Skeletal muscle tissue (tissue), 4 donors: Measurements from ENCODE around the gene AGBL1. TPM values are rescaled to one million over a fixed set of nuclear protein-coding genes. Genes with fewer than 3 reads are reported as not detected.
A peak's percentile ranks its signal among the peaks of the same experiment; 100 is the strongest.
"Not testable (repeated sequence)": the region's sequence is repeated elsewhere in the genome, so short reads cannot be mapped to it uniquely, and the experiment has no call there.

Experiments
- H3K27ac ChIP-seq: one replicate; pipeline ENCODE4 v1.7.0; 2013; ENCODE audit warnings: mild to moderate bottlenecking, low read depth, low read length, inconsistent platforms
- H3K27me3 ChIP-seq, 3 donors: one replicate each; pipeline ENCODE4 v1.7.0; 2013; ENCODE audit warnings: low read length in 3 of 3; ENCODE audit not compliant: control insufficient read depth in 3 of 3, insufficient read depth in 3 of 3
- H3K36me3 ChIP-seq, 3 donors: one replicate each; pipeline ENCODE4 v1.7.0; 2013; ENCODE audit warnings: low read length in 3 of 3; ENCODE audit not compliant: control insufficient read depth in 3 of 3, insufficient read depth in 3 of 3
- H3K4me1 ChIP-seq, 3 donors: one replicate each; pipeline ENCODE4 v1.7.0; 2013; ENCODE audit warnings: low read length in 3 of 3, mild to moderate bottlenecking in 3 of 3; ENCODE audit not compliant: control insufficient read depth in 3 of 3, insufficient read depth in 3 of 3
- H3K4me3 ChIP-seq, 3 donors: one replicate each; pipeline ENCODE4 v1.7.0; 2013; ENCODE audit warnings: low read length in 3 of 3
- H3K9ac ChIP-seq, 3 donors: one replicate each; pipeline ENCODE4 v1.7.0; 2013; ENCODE audit warnings: low read length in 3 of 3, mild to moderate bottlenecking in 3 of 3, moderate library complexity in 2 of 3, low read depth in 1 of 3
- H3K9me3 ChIP-seq, 3 donors: one replicate each; pipeline ENCODE4 v1.7.0; 2013; ENCODE audit warnings: low read length in 3 of 3; ENCODE audit not compliant: control insufficient read depth in 3 of 3
- total RNA-seq: library from RNA; depleted of rRNA; stranded (reverse); fragments of >200 nt; gene quantifications from one replicate; pipeline ENCODE4 v1.2.3, GENCODE V29; 2014
- donor health status: Osteomylitis.

Gene AGBL1
- total RNA-seq, 1 donor from 2014 or later: 31.3 TPM

- no peak overlapping the region for H3K9ac ChIP-seq
- H3K4me1 ChIP-seq: peaks cover 0 to 8% (median 3%) of the 10 kb centered on the region in 3 donors
- H3K36me3 ChIP-seq: no peaks in the 10 kb centered on the region
- H3K4me3 ChIP-seq: no peak overlapping the region
- H3K27me3 ChIP-seq: no peaks in the 10 kb centered on the region
- H3K9me3 ChIP-seq: no peaks in the 10 kb centered on the region
- peak overlapping the region; percentile 48 for H3K27ac ChIP-seq
These were observed 783.7 kb downstream of the AGBL1 start for GRCh38 chr15:86863226-86863915.

GRCh38 chr15:86865920-86866319, 786.2 kb downstream of the AGBL1 start:
- Histone ChIP-seq H3K9ac (no peak overlapping the region), H3K4me1 (peaks cover 0 to 8% (median 3%) of the 10 kb centered on the region in 3 donors), H3K36me3 (no peaks in the 10 kb centered on the region), H3K27ac (no peak overlapping the region), H3K27me3 (no peaks in the 10 kb centered on the region), H3K4me3 (no peak overlapping the region), H3K9me3 (no peaks in the 10 kb centered on the region)

GRCh38 chr15:86870846-86871245, 791.2 kb downstream of the AGBL1 start:
- H3K36me3 ChIP-seq: no peaks in the 10 kb centered on the region
- no peaks in the 10 kb centered on the region for H3K9me3 ChIP-seq
- no peak overlapping the region for H3K27ac ChIP-seq
- H3K4me1 ChIP-seq: no peaks in the 10 kb centered on the region
- H3K4me3 ChIP-seq: no peak overlapping the region
- no peak overlapping the region for H3K9ac ChIP-seq
- H3K27me3 ChIP-seq: no peaks in the 10 kb centered on the region

- no peaks in the 10 kb centered on the region for H3K36me3 ChIP-seq
- H3K27ac ChIP-seq: no peak overlapping the region
- peaks cover 0 to 10% (median 2%) of the 10 kb centered on the region in 3 donors for H3K4me1 ChIP-seq
- no peak overlapping the region for H3K4me3 ChIP-seq
- no peak overlapping the region for H3K9ac ChIP-seq
- no peaks in the 10 kb centered on the region for H3K27me3 ChIP-seq
- H3K9me3 ChIP-seq: no peaks in the 10 kb centered on the region
These were observed 792.3 kb downstream of the AGBL1 start for GRCh38 chr15:86871964-86872363.

- Histone ChIP-seq H3K4me1 (peaks cover 0 to 18% (median 2%) of the 10 kb centered on the region in 3 donors), H3K27me3 (no peaks in the 10 kb centered on the region), H3K36me3 (no peaks in the 10 kb centered on the region), H3K4me3 (no peak overlapping the region), H3K9me3 (no peaks in the 10 kb centered on the region), H3K9ac (no peak overlapping the region), H3K27ac (no peak overlapping the region)
These were observed 793.1 kb downstream of the AGBL1 start for GRCh38 chr15:86872782-86873181.

GRCh38 chr15:86875067-86875466, 795.4 kb downstream of the AGBL1 start:
- H3K36me3 ChIP-seq: no peaks in the 10 kb centered on the region
- peaks cover 0 to 38% (median 11%) of the 10 kb centered on the region in 3 donors for H3K4me1 ChIP-seq
- no peak overlapping the region for H3K9ac ChIP-seq
- no peak overlapping the region for H3K4me3 ChIP-seq
- no peaks in the 10 kb centered on the region for H3K27me3 ChIP-seq
- H3K9me3 ChIP-seq: no peaks in the 10 kb centered on the region
- no peak overlapping the region for H3K27ac ChIP-seq

GRCh38 chr15:86876387-86876944, 796.8 kb downstream of the AGBL1 start:
- H3K36me3 ChIP-seq: no peaks in the 10 kb centered on the region
- H3K4me3 ChIP-seq: no peak overlapping the region
- no peak overlapping the region for H3K9ac ChIP-seq
- no peaks in the 10 kb centered on the region for H3K27me3 ChIP-seq
- H3K27ac ChIP-seq: no peak overlapping the region
- peaks cover 0 to 38% (median 11%) of the 10 kb centered on the region in 3 donors for H3K4me1 ChIP-seq
- H3K9me3 ChIP-seq: no peaks in the 10 kb centered on the region

GRCh38 chr15:86877171-86877631, 797.5 kb downstream of the AGBL1 start:
- Histone ChIP-seq H3K9me3 (no peaks in the 10 kb centered on the region), H3K4me1 (peaks cover 0 to 38% (median 11%) of the 10 kb centered on the region in 3 donors), H3K4me3 (no peak overlapping the region), H3K36me3 (no peaks in the 10 kb centered on the region), H3K27me3 (no peaks in the 10 kb centered on the region), H3K27ac (no peak overlapping the region), H3K9ac (no peak overlapping the region)

GRCh38 chr15:86878844-86879243, 799.2 kb downstream of the AGBL1 start:
- H3K4me1 ChIP-seq: peaks cover 0 to 38% (median 11%) of the 10 kb centered on the region in 3 donors
- H3K36me3 ChIP-seq, H3K4me3 ChIP-seq, H3K9ac ChIP-seq, H3K9me3 ChIP-seq, H3K27ac ChIP-seq, H3K27me3 ChIP-seq: not testable (repeated sequence)
